GM18951 (cell line): ENCODE results near the gene CDH4.
"Not testable (repeated sequence)": the region's sequence is repeated elsewhere in the genome, so short reads cannot be mapped to it uniquely, and the experiment has no call there.

Source experiments
- POLR2A ChIP-seq: IDR thresholded peaks from 4 replicates; pipeline ENCODE4 v1.6.1; 2011; ENCODE audit warnings: mild to moderate bottlenecking; ENCODE audit not compliant: insufficient read length, insufficient read depth; ENCODE audit errors: extremely low read depth
- in situ Hi-C: fragments of 300-500 bp; cut with MboI; formaldehyde crosslinking; loops from one replicate; pipeline ENCODE4 v1.12.0; 2022; ENCODE audit warnings: low sequenced_read_pairs, mixed read lengths, inconsistent platforms; ENCODE audit not compliant: unreplicated experiment

Gene CDH4

DNA sequence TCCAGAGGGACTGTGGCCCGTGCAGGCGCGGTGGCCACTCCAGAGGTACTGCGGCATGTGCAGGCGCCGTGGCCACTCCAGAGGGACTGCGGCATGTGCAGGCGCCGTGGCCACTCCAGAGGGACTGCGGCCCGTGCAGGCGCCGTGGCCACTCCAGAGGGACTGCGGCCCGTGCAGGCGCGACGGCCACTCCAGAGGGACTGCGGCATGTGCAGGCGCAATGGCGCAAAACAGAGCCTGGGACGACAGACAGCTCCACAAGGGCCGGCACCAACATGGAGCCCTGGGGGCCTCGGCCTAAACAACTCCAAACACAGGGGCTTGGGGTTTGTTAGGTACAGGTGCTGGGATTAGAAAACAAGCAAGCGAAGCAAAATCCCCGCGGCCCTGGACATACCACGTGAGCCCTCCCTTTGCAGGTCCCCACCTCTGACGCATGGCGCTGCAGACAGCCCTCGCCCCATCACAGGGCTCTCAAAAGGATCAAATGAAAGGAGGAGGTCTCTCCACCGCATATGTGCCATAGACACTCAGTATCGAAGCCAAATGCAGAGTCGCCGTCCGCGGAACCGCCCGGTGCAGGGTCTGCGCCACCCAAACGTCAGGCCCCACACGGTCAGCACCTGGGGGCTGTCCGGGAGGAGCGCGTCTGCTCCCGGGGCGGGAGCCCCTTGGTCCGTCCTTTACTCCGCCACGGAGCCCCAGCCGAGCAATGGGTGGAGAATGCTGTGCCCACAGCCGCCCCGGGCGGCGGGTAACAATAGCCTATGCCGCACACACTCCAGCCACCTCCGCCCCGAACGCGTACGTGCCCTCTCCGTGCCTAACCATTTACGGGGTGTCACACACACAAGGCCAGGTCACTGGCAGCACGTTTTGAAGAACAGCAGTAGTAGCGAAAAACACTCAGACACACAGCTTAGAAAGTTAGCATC is 727.9 kb downstream of the CDH4 start:
- TF ChIP-seq POLR2A: no peak
- in situ Hi-C loops: no loop called here

- in situ Hi-C loops: no loop called here
- no peak for TF ChIP-seq POLR2A
Measured at GRCh38 chr20:61980647-61981583, 728.9 kb downstream of the CDH4 start.

DNA sequence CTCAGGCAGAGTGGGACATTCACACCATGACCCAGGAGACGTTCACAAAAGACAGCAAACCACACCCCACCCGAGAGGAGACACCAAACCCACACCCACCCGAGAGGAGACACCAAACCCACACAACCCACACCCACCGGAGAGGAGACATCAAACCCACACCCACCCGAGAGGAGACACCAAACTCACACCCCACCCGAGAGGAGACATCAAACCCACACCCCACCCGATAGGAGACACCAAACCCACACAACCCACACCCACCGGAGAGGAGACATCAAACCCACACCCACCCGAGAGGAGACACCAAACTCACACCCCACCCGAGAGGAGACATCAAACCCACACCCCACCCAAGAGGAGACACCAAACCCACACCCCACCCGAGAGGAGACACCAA is 729.6 kb downstream of the CDH4 start:
- in situ Hi-C loops: not testable (repeated sequence)

DNA sequence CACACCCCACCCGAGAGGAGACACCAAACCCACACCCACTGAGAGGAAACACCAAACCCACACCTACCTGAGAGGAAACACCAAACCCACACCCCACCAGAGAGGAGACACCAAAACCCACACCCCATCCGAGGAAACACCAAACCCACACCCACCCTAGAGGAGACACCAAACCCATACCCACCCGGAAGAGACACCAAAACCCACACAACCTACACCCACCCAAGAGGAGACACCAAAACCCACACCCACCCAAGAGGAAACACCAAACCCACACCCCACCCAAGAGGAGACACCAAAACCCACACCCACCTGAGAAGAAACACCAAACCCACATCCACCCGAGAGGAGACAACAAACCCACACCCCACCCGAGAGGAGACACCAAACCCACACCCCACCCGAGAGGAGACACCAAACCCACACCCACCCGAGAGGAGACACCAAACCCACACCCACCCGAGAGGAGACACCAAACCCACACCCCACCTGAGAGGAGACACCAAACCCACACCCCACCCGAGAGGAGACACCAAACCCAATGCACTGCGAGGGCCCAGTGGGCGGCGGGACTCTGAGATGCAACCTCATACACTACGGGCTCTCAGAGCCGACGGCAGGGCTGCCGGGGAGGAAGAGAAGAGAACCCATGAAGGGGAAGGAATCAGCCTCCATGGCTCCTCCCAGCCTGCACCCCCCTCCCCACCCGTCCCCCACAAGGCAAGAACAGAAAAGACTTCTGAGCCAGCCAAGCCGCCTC is 730.3 kb downstream of the CDH4 start:
- in situ Hi-C loops: no loop called here

GRCh38 chr20:61982951-61983315 is 730.9 kb downstream of the CDH4 start:
- TF ChIP-seq POLR2A: no peak
- in situ Hi-C loops: no loop called here

More for the DNA sequence above, 730.3 kb downstream of the CDH4 start:
- TF ChIP-seq POLR2A: no peak

DNA sequence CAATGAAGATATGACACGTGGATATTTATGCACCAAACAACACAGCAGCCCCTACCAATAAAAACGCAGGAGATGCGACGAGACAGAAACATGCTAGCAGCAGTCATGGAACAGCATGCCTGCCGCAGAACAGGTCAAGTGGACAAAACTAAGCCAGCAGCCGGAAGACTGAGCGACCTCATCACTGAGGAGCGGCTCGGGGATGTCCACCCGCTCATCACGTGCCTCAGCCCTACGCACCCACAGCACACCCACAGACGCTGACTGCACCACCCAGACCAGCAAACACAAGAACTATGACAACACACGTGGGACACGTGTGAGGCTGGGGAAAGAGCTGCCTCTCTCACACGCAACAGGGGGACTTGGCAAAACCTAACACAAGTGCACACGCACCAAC is 731.9 kb downstream of the CDH4 start:
- in situ Hi-C loops: no loop called here
- no peak for TF ChIP-seq POLR2A

- in situ Hi-C loops: not testable (repeated sequence)
Measured at GRCh38 chr20:61984431-61984830, 732.4 kb downstream of the CDH4 start.

DNA sequence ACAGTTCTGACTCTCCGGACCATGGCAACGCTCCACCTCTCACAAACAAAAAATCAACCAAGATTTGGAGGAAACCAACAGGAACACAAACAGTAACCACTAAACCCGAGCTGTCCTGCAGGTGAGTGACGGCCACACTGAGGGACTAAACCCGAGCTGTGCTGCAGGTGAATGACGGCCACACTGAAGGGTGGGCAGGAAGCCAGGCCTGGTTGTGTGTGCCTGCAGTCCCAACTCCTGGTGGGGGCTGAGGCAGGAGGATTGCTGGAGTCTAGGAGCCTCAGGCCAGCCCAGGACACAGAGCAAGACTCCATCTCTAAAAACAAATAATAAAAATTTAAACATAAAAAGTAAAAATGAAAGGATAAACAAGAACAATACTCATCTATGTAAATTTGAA is 733.0 kb downstream of the CDH4 start:
- TF ChIP-seq POLR2A: no peak
- in situ Hi-C loops: no loop called here

DNA sequence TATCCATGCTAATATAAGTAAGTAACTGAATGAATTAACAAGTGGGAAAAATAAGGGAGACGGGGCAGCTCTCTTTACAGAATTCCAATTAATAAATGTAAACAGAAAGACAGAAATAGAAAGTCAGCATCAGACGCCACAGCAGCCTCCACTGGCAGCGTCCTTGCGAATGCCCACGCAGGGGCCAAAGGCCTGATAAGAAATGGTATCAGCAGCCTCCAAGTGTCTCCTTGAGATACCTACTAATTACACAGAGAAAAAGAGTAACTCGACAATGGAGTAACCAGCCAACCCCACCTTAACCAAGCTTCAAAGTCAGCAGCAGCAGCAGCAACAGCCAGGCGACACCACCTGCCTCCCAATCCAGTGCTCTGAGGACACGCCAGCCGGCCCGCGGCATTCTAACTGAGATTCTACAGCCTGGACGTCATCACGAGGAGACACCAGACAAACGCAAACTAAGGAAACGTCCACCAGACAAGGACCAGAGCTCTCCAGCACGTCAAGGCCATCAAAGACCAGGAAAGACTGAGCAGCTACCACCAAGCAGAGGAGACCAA is 734.8 kb downstream of the CDH4 start:
- TF ChIP-seq POLR2A: no peak
- in situ Hi-C loops: no loop called here

- in situ Hi-C loops: no loop called here
- TF ChIP-seq POLR2A: no peak
Measured at GRCh38 chr20:61988665-61989064, 736.6 kb downstream of the CDH4 start.

GRCh38 chr20:61989741-61990140 is 737.7 kb downstream of the CDH4 start:
- TF ChIP-seq POLR2A: no peak
- in situ Hi-C loops: no loop called here
